ENCODE results near the gene ZNF532. TPM values are rescaled to one million over a fixed set of nuclear protein-coding genes. Genes with fewer than 3 reads are reported as not detected.

ZNF532 gene, protein sequence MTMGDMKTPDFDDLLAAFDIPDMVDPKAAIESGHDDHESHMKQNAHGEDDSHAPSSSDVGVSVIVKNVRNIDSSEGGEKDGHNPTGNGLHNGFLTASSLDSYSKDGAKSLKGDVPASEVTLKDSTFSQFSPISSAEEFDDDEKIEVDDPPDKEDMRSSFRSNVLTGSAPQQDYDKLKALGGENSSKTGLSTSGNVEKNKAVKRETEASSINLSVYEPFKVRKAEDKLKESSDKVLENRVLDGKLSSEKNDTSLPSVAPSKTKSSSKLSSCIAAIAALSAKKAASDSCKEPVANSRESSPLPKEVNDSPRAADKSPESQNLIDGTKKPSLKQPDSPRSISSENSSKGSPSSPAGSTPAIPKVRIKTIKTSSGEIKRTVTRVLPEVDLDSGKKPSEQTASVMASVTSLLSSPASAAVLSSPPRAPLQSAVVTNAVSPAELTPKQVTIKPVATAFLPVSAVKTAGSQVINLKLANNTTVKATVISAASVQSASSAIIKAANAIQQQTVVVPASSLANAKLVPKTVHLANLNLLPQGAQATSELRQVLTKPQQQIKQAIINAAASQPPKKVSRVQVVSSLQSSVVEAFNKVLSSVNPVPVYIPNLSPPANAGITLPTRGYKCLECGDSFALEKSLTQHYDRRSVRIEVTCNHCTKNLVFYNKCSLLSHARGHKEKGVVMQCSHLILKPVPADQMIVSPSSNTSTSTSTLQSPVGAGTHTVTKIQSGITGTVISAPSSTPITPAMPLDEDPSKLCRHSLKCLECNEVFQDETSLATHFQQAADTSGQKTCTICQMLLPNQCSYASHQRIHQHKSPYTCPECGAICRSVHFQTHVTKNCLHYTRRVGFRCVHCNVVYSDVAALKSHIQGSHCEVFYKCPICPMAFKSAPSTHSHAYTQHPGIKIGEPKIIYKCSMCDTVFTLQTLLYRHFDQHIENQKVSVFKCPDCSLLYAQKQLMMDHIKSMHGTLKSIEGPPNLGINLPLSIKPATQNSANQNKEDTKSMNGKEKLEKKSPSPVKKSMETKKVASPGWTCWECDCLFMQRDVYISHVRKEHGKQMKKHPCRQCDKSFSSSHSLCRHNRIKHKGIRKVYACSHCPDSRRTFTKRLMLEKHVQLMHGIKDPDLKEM (N-terminal part only)
- total RNA-seq: 37.5 and 40.1 TPM in 2 replicates

DNA sequence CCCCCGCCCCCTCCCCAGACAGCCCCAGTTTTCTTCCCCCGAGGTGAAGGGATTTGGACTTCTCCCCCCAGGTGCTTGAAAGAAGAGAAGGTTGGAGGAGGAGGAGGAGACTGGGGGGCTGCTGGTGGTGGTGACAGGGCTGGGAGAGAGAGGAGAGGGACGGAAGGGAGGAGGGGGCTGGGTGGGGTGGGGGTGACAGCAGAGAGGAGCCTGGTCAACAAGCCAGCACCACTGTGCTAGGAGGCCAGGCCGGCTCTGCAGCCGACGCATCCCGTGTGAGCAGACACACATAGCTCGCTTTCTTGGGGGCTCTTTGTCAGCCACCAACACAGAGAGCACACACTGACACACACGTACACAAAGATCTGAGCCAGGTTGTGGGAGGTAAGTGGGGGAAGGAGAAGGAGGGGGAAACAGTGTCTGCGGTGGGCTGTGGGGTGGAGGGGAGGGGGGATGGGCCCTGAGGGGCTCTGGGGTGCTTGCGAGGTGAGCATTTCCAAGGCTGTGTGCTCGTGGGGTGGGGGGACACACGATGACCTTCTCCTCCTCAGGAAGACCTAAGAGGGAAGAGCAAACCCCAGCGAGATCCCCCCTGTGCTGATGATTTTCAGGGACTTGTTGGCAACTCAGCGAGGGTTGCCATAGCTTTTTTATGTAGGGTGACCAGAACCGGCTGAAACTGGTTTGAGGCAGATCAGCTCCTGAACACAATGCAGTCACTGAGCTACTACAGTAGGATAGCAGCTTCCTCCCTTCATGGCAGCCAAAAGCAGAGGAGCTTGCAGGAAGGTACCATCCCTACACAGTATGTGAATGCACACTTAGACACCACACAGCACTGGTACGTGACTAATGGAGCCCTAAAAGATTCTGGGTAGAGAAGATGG lies at the start of gene ZNF532:
ZNF532 (plus strand) TSS at position 732 of the 887 bp plus-strand sequence. CDS start 53,411 bp downstream, outside the sequence.

Other genes with a start within 250 kb of the ZNF532 start
- gene ALPK2, start 235.8 kb upstream of the ZNF532 start, total RNA-seq: 40.4 and 54.2 TPM in 2 replicates
- gene MALT1, start 193.4 kb upstream of the ZNF532 start, total RNA-seq: 21.8 and 33.8 TPM in 2 replicates